GM12801 (cell line): ENCODE measurements around the gene GBF1.

Experiments used
- CTCF ChIP-seq: IDR thresholded peaks from one replicate; pipeline ENCODE4 v1.5.1; 2011; ENCODE audit warnings: control low read depth; ENCODE audit not compliant: insufficient read length; ENCODE audit errors: extremely low read depth

Gene GBF1

GRCh38 chr10:102245932-102246251 lies 560 bp downstream of the GBF1 start:
- no peak for TF ChIP-seq CTCF

DNA sequence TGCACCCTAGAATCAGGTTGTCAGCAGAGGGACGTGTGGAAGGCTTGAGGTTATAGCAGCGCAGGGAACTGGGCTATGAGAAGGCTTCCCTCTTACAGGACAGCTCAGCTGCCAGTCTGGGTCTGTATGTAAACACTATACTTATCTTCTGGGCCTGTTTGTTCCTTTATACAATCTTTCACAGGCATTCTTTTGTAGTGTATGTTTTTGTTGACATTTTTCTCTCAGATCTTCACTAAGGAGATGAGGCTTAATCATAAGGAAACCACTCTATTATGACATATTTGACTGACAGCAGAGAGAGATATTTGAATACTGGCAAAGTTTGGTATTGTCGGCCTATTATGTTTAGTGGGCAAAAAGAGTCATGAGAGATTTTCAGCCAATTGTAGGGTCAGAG lies 929 bp downstream of the GBF1 start:
- no peak for TF ChIP-seq CTCF

GRCh38 chr10:102247734-102248133 lies 2.4 kb downstream of the GBF1 start:
- no peak for TF ChIP-seq CTCF

GRCh38 chr10:102254426-102254825 lies 9.1 kb downstream of the GBF1 start:
- no peak for TF ChIP-seq CTCF

GRCh38 chr10:102255404-102255803 lies 10.1 kb downstream of the GBF1 start:
- TF ChIP-seq CTCF: no peak

GRCh38 chr10:102261196-102261595 lies 15.9 kb downstream of the GBF1 start:
- TF ChIP-seq CTCF: no peak

DNA sequence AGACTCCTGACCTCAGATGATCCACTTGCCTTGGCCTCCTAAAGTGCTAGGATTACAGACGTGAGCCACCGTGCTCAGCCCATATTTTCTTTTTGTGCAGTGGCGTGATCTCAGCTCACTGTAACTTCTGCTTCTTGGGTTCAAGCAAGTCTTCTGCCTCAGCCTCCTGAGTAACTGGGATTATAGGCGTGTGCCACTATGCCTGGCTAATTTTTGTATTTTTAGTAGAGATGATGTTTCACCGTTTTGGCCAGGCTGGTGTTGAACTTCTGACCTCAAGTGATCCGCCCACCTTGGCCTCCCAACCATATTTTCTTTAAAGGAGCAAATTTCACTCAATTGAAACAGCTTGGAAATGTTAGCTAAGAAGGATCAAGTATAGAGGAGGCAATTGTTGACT lies 16.5 kb downstream of the GBF1 start:
- TF ChIP-seq CTCF: no peak
